ENCODE results near the gene DAAM2.

DAAM2 gene

DNA sequence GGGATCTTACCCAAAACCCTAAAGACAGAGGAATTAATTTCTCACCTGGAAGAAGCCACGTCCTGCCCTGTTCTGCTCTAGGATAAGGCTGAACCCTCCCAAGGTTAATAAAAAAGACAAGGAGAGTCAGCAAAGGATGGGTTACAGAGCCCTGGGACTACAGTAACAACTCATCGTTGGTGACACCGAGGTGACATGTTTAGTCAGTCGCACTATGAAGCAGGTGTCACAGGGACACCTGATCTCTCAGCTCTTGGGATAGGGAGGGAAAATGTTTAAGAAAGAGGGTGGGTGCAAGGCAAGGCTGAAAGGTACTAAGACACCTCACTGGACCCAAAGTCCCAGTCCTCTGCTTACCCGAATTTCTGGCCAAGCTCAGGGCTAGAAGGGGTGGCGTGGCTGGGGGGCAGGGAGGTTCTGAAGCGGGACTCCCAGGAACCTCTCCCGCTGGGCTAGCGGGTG is 141.5 kb downstream of the DAAM2 start:
- Histone ChIP-seq H3K9ac (ENCODE audit: low read length) (peak overlapping the region; percentile 45), H3K4me1 (ENCODE audit: control insufficient read depth, insufficient read depth, low read length) (peaks cover 10% of the 10 kb centered on the region), H3K27me3 (ENCODE audit: control insufficient read depth, insufficient read depth, low read length) (no peaks in the 10 kb centered on the region), H3K4me3 (ENCODE audit: low read length) (peak overlapping the region; percentile 14), H3K9me3 (ENCODE audit: control insufficient read depth, low read length) (no peaks in the 10 kb centered on the region), H3K36me3 (ENCODE audit: control insufficient read depth, insufficient read depth, low read length) (no peaks in the 10 kb centered on the region)

DNA sequence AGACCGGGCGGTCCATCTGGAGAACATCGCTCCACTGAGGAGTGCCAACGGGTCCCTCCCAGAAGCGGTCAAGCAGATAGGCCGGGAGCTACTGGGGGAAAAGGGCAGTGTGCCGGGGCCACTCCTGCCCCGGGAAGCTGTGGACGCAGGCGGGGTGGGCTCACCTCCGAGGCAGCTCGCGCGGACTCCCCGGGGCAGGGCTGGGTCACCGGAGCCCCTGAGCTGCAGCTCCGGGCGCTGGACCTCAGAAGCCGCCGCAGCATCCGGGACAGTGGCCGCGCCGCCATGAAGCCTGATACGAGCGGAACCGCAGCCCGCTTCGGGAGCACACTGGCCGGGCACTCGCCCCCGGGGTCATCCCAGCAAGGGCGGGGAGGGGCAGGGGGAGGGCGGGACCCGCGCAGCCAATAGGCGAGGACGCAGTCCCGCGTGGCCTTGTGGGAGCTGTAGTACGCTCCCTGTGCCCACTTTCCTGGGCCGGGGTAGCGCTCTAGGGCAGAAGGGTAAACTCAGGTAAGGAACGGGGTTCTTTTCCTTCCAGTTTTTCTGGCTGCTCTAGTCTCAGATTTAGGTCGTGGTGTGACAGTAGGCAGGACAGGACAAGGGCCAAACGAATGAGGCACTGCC is 142.1 kb downstream of the DAAM2 start, which contains the start of gene MOCS1:
Gene MOCS1 (minus strand): TSS at position 332 of the 627 bp plus-strand sequence. CDS start 45 bp downstream, at position 287.
- peaks cover 10% of the 10 kb centered on the region for H3K4me1 ChIP-seq (ENCODE audit: control insufficient read depth, insufficient read depth, low read length)
- H3K9ac ChIP-seq (ENCODE audit: low read length) = peak within 1 kb of the TSS; percentile 45
- no peaks in the 10 kb centered on the region for H3K27me3 ChIP-seq (ENCODE audit: control insufficient read depth, insufficient read depth, low read length)
- H3K9me3 ChIP-seq (ENCODE audit: control insufficient read depth, low read length) = no peaks in the 10 kb centered on the region
- peak within 1 kb of the TSS; percentile 14 for H3K4me3 ChIP-seq (ENCODE audit: low read length)
- H3K36me3 ChIP-seq (ENCODE audit: control insufficient read depth, insufficient read depth, low read length) = no peaks in the 10 kb centered on the region

DNA sequence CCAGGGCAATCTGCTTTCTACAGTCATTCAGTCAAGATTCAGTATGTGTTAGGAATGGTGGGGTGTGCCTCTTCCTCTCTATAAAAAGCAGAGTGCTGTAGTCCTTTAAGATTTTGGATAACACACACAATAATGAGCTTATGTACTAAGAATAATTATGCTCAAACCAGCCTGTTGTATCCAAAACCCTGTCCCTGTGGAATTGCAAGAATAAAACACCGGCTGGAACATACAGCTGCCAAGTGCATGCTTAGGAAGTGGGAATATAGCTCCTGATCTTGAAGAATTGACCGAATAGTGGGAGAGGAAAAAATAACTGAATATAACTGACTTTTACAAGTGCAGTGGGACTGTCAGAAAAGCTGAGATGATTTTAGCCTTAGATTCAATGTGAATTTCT is 143.1 kb downstream of the DAAM2 start:
- H3K9me3 ChIP-seq (ENCODE audit: control insufficient read depth, low read length) = no peaks in the 10 kb centered on the region
- no peaks in the 10 kb centered on the region for H3K27me3 ChIP-seq (ENCODE audit: control insufficient read depth, insufficient read depth, low read length)
- H3K36me3 ChIP-seq (ENCODE audit: control insufficient read depth, insufficient read depth, low read length) = no peaks in the 10 kb centered on the region
- H3K4me3 ChIP-seq (ENCODE audit: low read length) = no peak overlapping the region
- peaks cover 7% of the 10 kb centered on the region for H3K4me1 ChIP-seq (ENCODE audit: control insufficient read depth, insufficient read depth, low read length)
- H3K9ac ChIP-seq (ENCODE audit: low read length) = no peak overlapping the region

- Histone ChIP-seq H3K9me3 (ENCODE audit: control insufficient read depth, low read length) (no peaks in the 10 kb centered on the region), H3K36me3 (ENCODE audit: control insufficient read depth, insufficient read depth, low read length) (no peaks in the 10 kb centered on the region), H3K4me3 (ENCODE audit: low read length) (no peak overlapping the region), H3K9ac (ENCODE audit: low read length) (no peak overlapping the region), H3K27me3 (ENCODE audit: control insufficient read depth, insufficient read depth, low read length) (no peaks in the 10 kb centered on the region), H3K4me1 (ENCODE audit: control insufficient read depth, insufficient read depth, low read length) (no peaks in the 10 kb centered on the region)
Measured at GRCh38 chr6:39936857-39937256, 144.7 kb downstream of the DAAM2 start.

GRCh38 chr6:39937686-39938333 is 145.6 kb downstream of the DAAM2 start:
- no peaks in the 10 kb centered on the region for H3K27me3 ChIP-seq (ENCODE audit: control insufficient read depth, insufficient read depth, low read length)
- no peak overlapping the region for H3K4me3 ChIP-seq (ENCODE audit: low read length)
- no peak overlapping the region for H3K9ac ChIP-seq (ENCODE audit: low read length)
- no peaks in the 10 kb centered on the region for H3K4me1 ChIP-seq (ENCODE audit: control insufficient read depth, insufficient read depth, low read length)
- H3K36me3 ChIP-seq (ENCODE audit: control insufficient read depth, insufficient read depth, low read length) = no peaks in the 10 kb centered on the region
- H3K9me3 ChIP-seq (ENCODE audit: control insufficient read depth, low read length) = no peaks in the 10 kb centered on the region

DNA sequence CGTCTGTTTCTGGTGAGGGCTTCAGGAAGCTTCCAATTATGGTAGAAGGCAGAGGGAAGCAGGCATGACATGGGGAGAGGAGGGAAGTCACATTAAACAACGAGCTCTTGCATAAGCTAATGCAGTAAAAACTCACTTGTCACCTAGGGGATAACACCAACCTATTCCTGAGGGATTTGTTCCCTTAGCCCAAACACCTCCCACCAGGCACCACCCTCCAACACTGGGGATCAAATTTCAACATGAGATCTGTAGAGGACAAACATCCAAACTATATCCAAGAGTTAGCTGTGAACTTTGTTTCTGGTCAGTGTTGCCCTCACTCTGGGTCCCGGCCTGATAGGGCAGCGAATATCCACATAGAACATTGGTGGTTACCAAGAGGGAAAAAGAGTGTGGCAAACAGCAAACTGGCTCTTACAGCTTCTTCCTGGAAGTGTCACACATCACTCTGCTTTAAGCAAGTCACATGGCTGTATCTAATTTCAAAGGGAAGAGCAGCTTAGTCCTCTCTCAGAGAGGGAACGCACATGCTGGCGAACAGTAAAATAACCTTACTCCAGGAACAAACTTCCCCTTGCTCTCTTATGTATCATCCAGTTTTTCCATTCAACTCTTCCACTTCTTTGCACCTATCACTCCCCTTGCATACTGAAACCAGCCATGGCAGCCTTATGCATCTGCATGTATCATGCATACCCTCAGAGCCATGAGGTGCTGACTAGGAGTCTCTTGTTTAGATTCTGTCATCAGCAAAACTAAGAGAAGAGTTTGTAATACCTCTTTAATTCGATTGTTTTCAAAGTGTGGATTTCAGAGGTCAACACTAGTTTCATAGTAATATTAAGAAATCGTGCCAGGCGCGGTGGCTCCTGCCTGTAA is 146.8 kb downstream of the DAAM2 start:
- Histone ChIP-seq H3K9me3 (ENCODE audit: control insufficient read depth, low read length) (no peaks in the 10 kb centered on the region), H3K4me1 (ENCODE audit: control insufficient read depth, insufficient read depth, low read length) (no peaks in the 10 kb centered on the region), H3K27me3 (ENCODE audit: control insufficient read depth, insufficient read depth, low read length) (no peaks in the 10 kb centered on the region), H3K9ac (ENCODE audit: low read length) (no peak overlapping the region), H3K36me3 (ENCODE audit: control insufficient read depth, insufficient read depth, low read length) (no peaks in the 10 kb centered on the region), H3K4me3 (ENCODE audit: low read length) (no peak overlapping the region)

- no peak overlapping the region for H3K9ac ChIP-seq (ENCODE audit: low read length)
- no peak overlapping the region for H3K4me3 ChIP-seq (ENCODE audit: low read length)
- H3K4me1 ChIP-seq (ENCODE audit: control insufficient read depth, insufficient read depth, low read length) = no peaks in the 10 kb centered on the region
- H3K9me3 ChIP-seq (ENCODE audit: control insufficient read depth, low read length) = no peaks in the 10 kb centered on the region
- no peaks in the 10 kb centered on the region for H3K36me3 ChIP-seq (ENCODE audit: control insufficient read depth, insufficient read depth, low read length)
- H3K27me3 ChIP-seq (ENCODE audit: control insufficient read depth, insufficient read depth, low read length) = no peaks in the 10 kb centered on the region
Measured at GRCh38 chr6:39941138-39941537, 149.0 kb downstream of the DAAM2 start.

GRCh38 chr6:39941820-39942219 is 149.6 kb downstream of the DAAM2 start:
- no peaks in the 10 kb centered on the region for H3K9me3 ChIP-seq (ENCODE audit: control insufficient read depth, low read length)
- H3K27me3 ChIP-seq (ENCODE audit: control insufficient read depth, insufficient read depth, low read length) = no peaks in the 10 kb centered on the region
- H3K4me1 ChIP-seq (ENCODE audit: control insufficient read depth, insufficient read depth, low read length) = no peaks in the 10 kb centered on the region
- H3K4me3 ChIP-seq (ENCODE audit: low read length) = no peak overlapping the region
- no peak overlapping the region for H3K9ac ChIP-seq (ENCODE audit: low read length)
- no peaks in the 10 kb centered on the region for H3K36me3 ChIP-seq (ENCODE audit: control insufficient read depth, insufficient read depth, low read length)

DNA sequence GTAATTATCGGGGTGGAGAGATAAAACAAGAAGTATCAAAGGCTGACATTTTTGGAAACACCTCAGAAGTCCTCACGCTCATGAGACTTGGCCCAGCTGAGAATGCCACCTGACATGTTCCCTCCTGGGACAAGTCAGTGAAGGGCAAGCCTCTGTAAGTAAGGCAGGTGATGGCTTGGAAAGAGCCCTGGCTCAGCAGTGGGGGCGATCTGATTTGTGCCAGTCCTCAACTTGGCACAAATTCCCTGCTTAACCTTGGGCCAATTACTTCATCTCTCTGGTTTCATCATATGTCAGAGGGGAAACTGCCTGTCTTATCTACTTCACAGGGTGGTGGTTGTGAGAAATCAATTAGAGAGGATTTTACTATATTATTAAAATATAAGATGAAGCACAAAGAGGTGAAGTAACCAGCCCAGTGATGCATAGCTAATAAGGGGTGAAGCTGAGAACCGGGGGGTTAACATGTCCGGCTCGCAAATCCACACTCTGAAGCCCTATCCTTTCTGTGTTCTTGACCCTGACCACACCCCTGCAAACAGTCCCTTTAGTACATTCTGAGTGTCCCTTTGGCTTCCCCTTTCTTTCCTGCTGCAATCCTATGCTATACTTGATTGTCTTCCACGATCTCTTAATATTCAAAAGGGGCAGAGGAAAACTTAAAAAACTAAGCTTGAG is 150.9 kb downstream of the DAAM2 start:
- H3K4me3 ChIP-seq (ENCODE audit: low read length) = no peak overlapping the region
- no peaks in the 10 kb centered on the region for H3K27me3 ChIP-seq (ENCODE audit: control insufficient read depth, insufficient read depth, low read length)
- no peak overlapping the region for H3K9ac ChIP-seq (ENCODE audit: low read length)
- H3K9me3 ChIP-seq (ENCODE audit: control insufficient read depth, low read length) = no peaks in the 10 kb centered on the region
- H3K4me1 ChIP-seq (ENCODE audit: control insufficient read depth, insufficient read depth, low read length) = no peaks in the 10 kb centered on the region
- no peaks in the 10 kb centered on the region for H3K36me3 ChIP-seq (ENCODE audit: control insufficient read depth, insufficient read depth, low read length)

GRCh38 chr6:39945626-39946025 is 153.4 kb downstream of the DAAM2 start:
- H3K36me3 ChIP-seq (ENCODE audit: control insufficient read depth, insufficient read depth, low read length) = no peaks in the 10 kb centered on the region
- no peak overlapping the region for H3K4me3 ChIP-seq (ENCODE audit: low read length)
- H3K9ac ChIP-seq (ENCODE audit: low read length) = no peak overlapping the region
- H3K9me3 ChIP-seq (ENCODE audit: control insufficient read depth, low read length) = no peaks in the 10 kb centered on the region
- H3K4me1 ChIP-seq (ENCODE audit: control insufficient read depth, insufficient read depth, low read length) = no peaks in the 10 kb centered on the region
- no peaks in the 10 kb centered on the region for H3K27me3 ChIP-seq (ENCODE audit: control insufficient read depth, insufficient read depth, low read length)

DNA sequence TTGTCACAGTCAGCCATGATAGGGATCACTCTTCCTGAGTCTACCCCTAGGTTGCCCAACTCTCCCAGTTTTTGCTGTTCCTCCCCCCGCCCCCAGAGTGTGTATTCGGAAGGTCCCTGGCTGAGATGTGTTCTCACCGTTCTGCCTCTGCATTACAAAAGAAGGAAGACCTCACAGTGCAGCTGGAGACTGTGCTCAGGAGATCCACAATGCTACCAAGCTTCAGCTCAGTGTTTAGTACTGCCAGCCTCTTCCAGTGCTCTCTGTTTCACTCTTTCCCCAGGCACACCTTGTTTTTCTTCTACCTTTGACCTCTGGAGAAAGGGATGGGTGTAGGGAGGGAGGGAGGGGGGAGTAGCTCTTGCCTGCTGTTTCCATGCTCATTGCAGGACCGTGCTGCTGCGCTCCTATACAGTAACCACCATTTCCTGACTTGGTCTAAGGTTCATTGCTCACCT is 155.5 kb downstream of the DAAM2 start:
- Histone ChIP-seq H3K4me3 (ENCODE audit: low read length) (no peak overlapping the region), H3K9me3 (ENCODE audit: control insufficient read depth, low read length) (no peaks in the 10 kb centered on the region), H3K9ac (ENCODE audit: low read length) (no peak overlapping the region), H3K27me3 (ENCODE audit: control insufficient read depth, insufficient read depth, low read length) (no peaks in the 10 kb centered on the region), H3K36me3 (ENCODE audit: control insufficient read depth, insufficient read depth, low read length) (no peaks in the 10 kb centered on the region), H3K4me1 (ENCODE audit: control insufficient read depth, insufficient read depth, low read length) (no peaks in the 10 kb centered on the region)
